Measurements from ENCODE around the gene HCFC1. TPM values are rescaled to one million over a fixed set of nuclear protein-coding genes. Genes with fewer than 3 reads are reported as not detected.
A peak's percentile ranks its signal among the peaks of the same experiment; 100 is the strongest.

The HCFC1 gene
- total RNA-seq, 1 donor from 2014 or later = 59.7 TPM

DNA sequence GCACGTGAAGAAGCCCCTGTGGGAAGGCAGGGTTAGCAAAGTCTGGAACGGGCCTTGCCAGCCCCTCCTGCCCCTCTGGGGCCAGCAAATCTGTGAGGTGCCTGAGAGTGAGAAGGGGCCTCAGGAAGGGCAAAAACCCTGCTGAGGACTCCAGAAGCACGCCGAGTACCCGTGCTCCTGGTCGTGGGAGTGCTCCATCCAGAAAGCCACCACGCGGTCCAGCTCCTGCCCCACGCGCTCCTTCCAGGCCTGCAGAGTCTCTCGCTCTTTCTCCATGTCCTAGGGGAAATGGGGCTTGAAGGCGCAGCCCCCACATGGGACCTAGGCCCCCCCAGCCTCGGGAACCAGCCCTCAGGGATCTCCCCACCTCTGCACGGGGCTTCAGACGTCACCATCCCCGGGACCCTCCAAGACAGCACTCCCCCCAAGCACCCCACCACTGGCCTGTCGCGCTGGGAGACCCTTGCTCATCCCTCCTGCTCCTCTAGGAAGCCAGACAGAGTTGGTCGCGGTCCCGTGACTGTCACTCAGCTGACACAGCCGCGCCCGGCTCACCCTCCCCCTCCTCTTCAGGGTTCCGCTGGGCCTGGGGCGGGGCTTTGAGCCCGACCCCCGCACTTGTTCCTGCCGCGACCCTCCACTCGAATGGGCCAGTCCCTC is 27.3 kb downstream of the HCFC1 start, which contains the start of gene RENBP:
TSS of gene RENBP (minus strand) at position 504 of the 660 bp plus-strand sequence. CDS start at position 471, 33 bp downstream.
- H3K4me3 ChIP-seq (ENCODE audit: low read depth, low read length) = peak within 1 kb of the TSS; percentile 56
- TF ChIP-seq, protein P1, sequence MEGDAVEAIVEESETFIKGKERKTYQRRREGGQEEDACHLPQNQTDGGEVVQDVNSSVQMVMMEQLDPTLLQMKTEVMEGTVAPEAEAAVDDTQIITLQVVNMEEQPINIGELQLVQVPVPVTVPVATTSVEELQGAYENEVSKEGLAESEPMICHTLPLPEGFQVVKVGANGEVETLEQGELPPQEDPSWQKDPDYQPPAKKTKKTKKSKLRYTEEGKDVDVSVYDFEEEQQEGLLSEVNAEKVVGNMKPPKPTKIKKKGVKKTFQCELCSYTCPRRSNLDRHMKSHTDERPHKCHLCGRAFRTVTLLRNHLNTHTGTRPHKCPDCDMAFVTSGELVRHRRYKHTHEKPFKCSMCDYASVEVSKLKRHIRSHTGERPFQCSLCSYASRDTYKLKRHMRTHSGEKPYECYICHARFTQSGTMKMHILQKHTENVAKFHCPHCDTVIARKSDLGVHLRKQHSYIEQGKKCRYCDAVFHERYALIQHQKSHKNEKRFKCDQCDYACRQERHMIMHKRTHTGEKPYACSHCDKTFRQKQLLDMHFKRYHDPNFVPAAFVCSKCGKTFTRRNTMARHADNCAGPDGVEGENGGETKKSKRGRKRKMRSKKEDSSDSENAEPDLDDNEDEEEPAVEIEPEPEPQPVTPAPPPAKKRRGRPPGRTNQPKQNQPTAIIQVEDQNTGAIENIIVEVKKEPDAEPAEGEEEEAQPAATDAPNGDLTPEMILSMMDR (conservative IDR thresholded peaks at IDR 0.05; ENCODE audit: low read depth, low read length) = no peak
- DNase-seq (ENCODE audit: low read depth) = no peak

DNA sequence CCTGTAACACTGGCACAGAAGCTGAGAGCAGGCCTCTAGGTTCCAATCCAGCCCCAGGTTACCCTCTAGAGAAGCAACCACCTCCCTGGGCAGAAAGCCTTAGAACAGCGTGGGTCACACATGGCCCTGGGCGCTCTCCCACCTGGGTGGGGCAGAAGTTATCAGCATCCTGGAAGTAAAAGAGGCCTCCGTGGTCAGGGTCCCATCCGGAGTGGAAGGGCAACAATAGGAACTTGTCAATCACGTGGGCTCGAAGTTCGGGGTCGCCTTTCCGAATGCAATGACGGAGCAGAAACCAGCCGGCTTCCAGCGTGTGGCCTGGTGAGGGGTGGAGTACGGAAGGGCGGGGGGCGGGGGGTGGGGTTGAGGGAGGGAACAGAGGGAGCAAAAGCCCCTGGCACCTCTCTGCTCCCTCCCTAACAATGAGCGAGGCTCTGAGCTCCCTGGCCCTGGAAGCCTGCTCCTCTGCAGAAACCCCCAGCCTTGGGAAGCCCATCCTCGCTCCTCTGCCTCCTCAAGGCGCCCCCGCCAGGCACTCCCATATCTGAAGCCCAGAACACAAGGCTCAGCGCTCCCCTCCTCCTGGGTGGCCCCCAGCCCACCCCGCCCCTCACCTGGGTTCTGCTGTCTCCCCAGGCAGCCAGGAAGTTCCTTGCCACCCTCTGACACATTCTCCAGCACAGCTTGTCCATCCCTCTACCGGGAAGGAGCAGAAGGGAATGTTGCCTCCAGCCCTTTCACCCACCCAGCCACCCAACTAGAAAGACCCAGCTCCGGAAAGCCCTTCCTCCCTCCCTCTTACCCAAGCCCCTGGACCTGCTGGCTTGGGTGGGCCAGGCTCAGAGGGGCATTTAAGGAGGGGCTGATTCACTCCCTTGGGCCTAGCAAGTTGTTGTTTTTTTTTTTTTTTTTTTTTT is 30.0 kb downstream of the HCFC1 start:
- TF ChIP-seq, protein P1 (conservative IDR thresholded peaks at IDR 0.05; ENCODE audit: low read depth, low read length) = no peak
- no peak for DNase-seq (ENCODE audit: low read depth)
- H3K4me3 ChIP-seq (ENCODE audit: low read depth, low read length) = no peak overlapping the region

DNA sequence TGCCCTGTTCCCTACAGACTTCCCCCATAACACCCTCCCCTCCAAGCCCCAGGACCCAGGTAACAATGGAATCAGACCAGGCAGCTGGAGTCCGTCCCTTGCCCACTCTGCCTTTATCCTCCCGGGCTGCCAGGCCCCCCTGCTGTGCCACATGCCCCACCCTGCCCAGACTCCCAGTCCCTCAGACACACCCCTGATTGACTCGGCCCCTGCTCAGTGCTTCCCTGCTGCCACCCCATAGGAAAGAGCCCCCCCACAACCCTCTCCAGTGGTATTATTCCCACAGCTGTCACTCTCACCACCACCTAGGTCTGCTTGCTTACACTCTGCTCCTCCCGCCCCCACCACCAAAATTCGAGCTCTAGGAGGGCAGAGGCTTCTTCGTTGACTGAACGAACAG is 32.0 kb downstream of the HCFC1 start:
- DNase-seq (ENCODE audit: low read depth) = no peak
- TF ChIP-seq, protein P1 (conservative IDR thresholded peaks at IDR 0.05; ENCODE audit: low read depth, low read length) = no peak
- H3K4me3 ChIP-seq (ENCODE audit: low read depth, low read length) = no peak overlapping the region

DNA sequence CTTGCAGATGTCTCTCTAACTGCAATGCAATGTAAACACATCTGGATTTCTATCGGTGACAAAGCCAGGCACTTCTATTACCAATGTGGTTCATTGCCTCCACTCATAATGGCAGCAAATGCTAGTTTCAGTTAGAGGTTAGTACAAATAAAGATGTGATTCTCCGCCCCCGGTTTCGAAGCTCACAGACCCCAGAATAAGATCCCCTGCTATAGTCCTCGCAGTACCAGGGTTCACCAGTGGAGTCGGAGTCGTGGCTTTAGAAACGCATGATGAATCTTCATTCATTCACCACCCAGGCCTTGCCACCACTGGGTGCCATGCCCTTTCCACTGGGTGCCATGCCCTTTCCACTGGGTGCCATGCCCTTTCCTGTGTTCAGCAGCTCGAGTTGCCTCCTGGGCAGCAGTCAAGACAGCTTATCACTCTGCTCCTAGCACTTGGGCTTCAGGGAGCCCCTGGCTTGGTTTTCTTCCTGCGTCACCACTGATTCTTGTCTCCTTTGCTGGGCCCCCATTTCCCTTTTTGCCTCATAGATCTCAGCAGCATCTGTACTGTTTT is 33.3 kb downstream of the HCFC1 start:
- TF ChIP-seq, protein P1 (conservative IDR thresholded peaks at IDR 0.05; ENCODE audit: low read depth, low read length) = peak; percentile 5
- DNase-seq (ENCODE audit: low read depth) = no peak
- no peak overlapping the region for H3K4me3 ChIP-seq (ENCODE audit: low read depth, low read length)

DNA sequence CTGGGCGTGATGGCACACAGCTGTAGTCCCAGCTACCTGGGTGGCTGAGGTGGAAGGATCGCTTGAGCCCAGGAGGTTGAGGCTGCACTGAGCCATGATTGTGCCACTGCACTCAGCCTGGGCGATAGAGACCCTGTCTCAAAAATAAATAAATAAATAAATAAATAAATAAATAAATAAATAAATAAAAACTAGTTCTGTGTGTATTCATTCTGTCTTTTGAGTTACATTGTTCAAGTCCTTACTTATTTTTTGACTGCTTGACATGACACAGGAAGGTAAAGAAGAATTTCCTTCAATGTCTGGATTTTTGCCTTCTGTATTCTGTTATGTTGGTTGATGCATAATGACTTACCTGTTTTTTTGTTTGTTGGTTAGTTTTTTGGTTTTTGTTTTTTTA is 34.6 kb downstream of the HCFC1 start:
- DNase-seq (ENCODE audit: low read depth) = no peak
- H3K4me3 ChIP-seq (ENCODE audit: low read depth, low read length) = no peak overlapping the region
- TF ChIP-seq, protein P1 (conservative IDR thresholded peaks at IDR 0.05; ENCODE audit: low read depth, low read length) = no peak

DNA sequence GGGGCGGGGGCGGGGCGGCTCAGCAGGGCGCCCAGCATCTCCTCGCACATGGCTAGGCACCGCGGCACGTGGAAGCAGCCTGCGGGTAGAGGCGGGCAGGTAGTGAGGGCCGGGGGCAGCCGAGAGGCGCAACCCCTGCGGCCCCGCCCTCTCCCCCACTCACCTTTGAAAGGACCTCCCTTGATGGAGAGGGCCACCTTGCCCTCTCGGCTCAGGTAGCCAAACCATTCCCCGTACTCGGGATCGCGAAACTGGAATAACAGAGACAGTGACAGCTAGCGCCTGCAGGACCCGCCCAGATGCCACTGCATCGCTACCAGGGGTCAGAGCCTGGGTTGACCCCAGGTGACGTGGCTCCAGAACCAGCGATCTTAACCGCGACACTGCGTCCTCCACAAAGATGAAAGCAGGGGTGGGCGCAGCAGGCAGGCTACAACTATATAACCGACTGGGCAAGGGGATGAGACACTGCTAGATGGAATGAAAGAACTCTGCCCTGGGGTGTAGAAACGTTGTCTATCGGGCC is 36.2 kb downstream of the HCFC1 start:
- DNase-seq (ENCODE audit: low read depth) = no peak
- peak overlapping the region; percentile 44 for H3K4me3 ChIP-seq (ENCODE audit: low read depth, low read length)
- TF ChIP-seq, protein P1 (conservative IDR thresholded peaks at IDR 0.05; ENCODE audit: low read depth, low read length) = no peak
